GM12878 (cell line): ENCODE measurements around the gene SIRT5.

Experiments used
- MTA2 ChIP-seq: fragments of 450-650 bp; IDR thresholded peaks from 2 replicates; pipeline ENCODE4 v1.6.1; 2016; ENCODE audit warnings: low read depth, mild to moderate bottlenecking, moderate library complexity
- TAF1 ChIP-seq: IDR thresholded peaks from 2 replicates; pipeline ENCODE4 v1.6.1; 2011; ENCODE audit warnings: mild to moderate bottlenecking, low read depth, low read length, borderline replicate concordance

- TF ChIP-seq TAF1, result no peak
- TF ChIP-seq MTA2, result no peak
These were observed 50.5 kb downstream of the SIRT5 start for GRCh38 chr6:13624871-13625288.
